GM12878 (cell line): ENCODE data around the gene COL25A1. TPM values are rescaled to one million over a fixed set of nuclear protein-coding genes. Genes with fewer than 3 reads are reported as not detected.

Source experiments
- ATAC-seq: fragments of 200-7000 bp; cut with Tn5 transposase; 3 replicates; pipeline ENCODE4 v1.9.1; 2020; ENCODE audit warnings: mild to moderate bottlenecking, moderate library complexity
- BruUV-seq: library from RNA; stranded (reverse); fragments of 400-500 nt; replicated peaks from 2 replicates; lab custom pipeline; 2021; lab: Mats Ljungman, UMichigan
- CTCF ChIA-PET: fragments of 300-600 bp; sonication (Branson Sonifier 250); formaldehyde crosslinking; extraction: SDS; loops from one replicate; lab custom pipeline; 2021; ENCODE audit warnings: inconsistent platforms; lab: Yijun Ruan, JAX
- POLR2A ChIA-PET: fragments of 350-600 bp; formaldehyde crosslinking; extraction: SDS; loops from one replicate; lab custom pipeline; 2021; ENCODE audit warnings: inconsistent platforms; lab: Charles Lee
- RAD21 ChIA-PET: fragments of 300-600 bp; sonication (Branson Sonifier 250); formaldehyde crosslinking; loops from one replicate; lab custom pipeline; 2023; ENCODE audit warnings: antibody characterized with exemption; ENCODE audit not compliant: unreplicated experiment; lab: Charles Lee
- SMC1A ChIA-PET: fragments of 300-600 bp; sonication (Branson Sonifier 250); formaldehyde crosslinking; loops from one replicate; lab custom pipeline; 2023; ENCODE audit not compliant: unreplicated experiment, uncharacterized antibody; lab: Charles Lee
- DNase-seq: peaks from one replicate; pipeline ENCODE4 v3.0.0-alpha.2; 2011; ENCODE audit warnings: low read depth, low spot score
- FAIRE-seq: peaks from 3 replicates; lab custom pipeline; 2011; peaks lifted over from hg19 to GRCh38; lab: Jason Lieb, UNC
- H2AFZ ChIP-seq: 2 replicates; pipeline ENCODE4 v1.6.0; 2011; ENCODE audit warnings: low read depth, low read length, control low read depth; ENCODE audit not compliant: control insufficient read depth
- H3K27ac ChIP-seq: 2 replicates; pipeline ENCODE4 v1.5.1; 2011; ENCODE audit warnings: control low read depth; ENCODE audit not compliant: control insufficient read depth, insufficient read depth
- H3K27me3 ChIP-seq, 2 experiments: replicated peaks in 1 of 2; 2 replicates each; pipeline versions ENCODE4 v1.6.0 to v1.6.1; 2011; ENCODE audit warnings: low read length in 1 of 2; ENCODE audit not compliant: control insufficient read depth in 2 of 2, insufficient read depth in 2 of 2
- H3K36me3 ChIP-seq, 2 experiments: 2 replicates each; pipeline ENCODE4 v1.5.1; 2011; ENCODE audit warnings: low read length in 1 of 2; ENCODE audit not compliant: control insufficient read depth in 2 of 2, insufficient read depth in 2 of 2
- H3K4me1 ChIP-seq: 2 replicates; pipeline ENCODE4 v1.6.1; 2011; ENCODE audit warnings: mild to moderate bottlenecking, low read length, moderate library complexity, mixed read lengths; ENCODE audit not compliant: control insufficient read depth, insufficient read depth
- H3K4me2 ChIP-seq: 2 replicates; pipeline ENCODE4 v1.6.0; 2011; ENCODE audit warnings: control low read depth; ENCODE audit not compliant: control insufficient read depth, insufficient read depth
- H3K4me3 ChIP-seq: fragments of 200-600 bp; sonication (generic); 2 replicates; pipeline ENCODE4 v1.5.1; 2016
- H3K79me2 ChIP-seq: 2 replicates; pipeline ENCODE4 v1.6.0; 2011; ENCODE audit warnings: low read length; ENCODE audit not compliant: control insufficient read depth, insufficient read depth
- H3K9ac ChIP-seq: 2 replicates; pipeline ENCODE4 v1.8.0; 2011; ENCODE audit warnings: low read length, control low read depth, mixed read lengths; ENCODE audit not compliant: control insufficient read depth, insufficient read depth
- H3K9me3 ChIP-seq: replicated peaks from 3 replicates; pipeline ENCODE4 v1.5.1; 2011; ENCODE audit warnings: mild to moderate bottlenecking, low read length; ENCODE audit not compliant: control insufficient read depth, insufficient read depth
- H4K20me1 ChIP-seq: 2 replicates; pipeline ENCODE4 v1.6.0; 2011; ENCODE audit not compliant: control insufficient read depth, insufficient read depth
- CUX1 ChIP-seq: IDR thresholded peaks from 2 replicates; pipeline ENCODE4 v1.6.1; 2012; ENCODE audit warnings: improper control_type of control experiment, low read depth, low read length; ENCODE audit not compliant: insufficient replicate concordance
- EGR1 ChIP-seq, 2 experiments: IDR thresholded peaks; 1 replicate in 1 of 2; 2 replicates in 1 of 2; pipeline ENCODE4 v1.6.1; 2011 to 2012; ENCODE audit warnings: low read depth in 2 of 2, low read length in 2 of 2, borderline replicate concordance in 1 of 2, mild to moderate bottlenecking in 1 of 2, moderate library complexity in 1 of 2
- ESRRA ChIP-seq: IDR thresholded peaks from 2 replicates; pipeline ENCODE4 v1.6.1; 2012; ENCODE audit warnings: mild to moderate bottlenecking, low read length, improper control_type of control experiment
- ETV6 ChIP-seq, 2 experiments: fragments of 450-650 bp in 1 of 2; IDR thresholded peaks in 1 of 2; conservative IDR thresholded peaks in 1 of 2; 2 replicates each; pipeline ENCODE4 v1.6.1; 2014; ENCODE audit warnings: antibody characterized with exemption in 1 of 2, borderline replicate concordance in 1 of 2, low read depth in 1 of 2, mild to moderate bottlenecking in 1 of 2, moderate library complexity in 1 of 2
- ZSCAN29 ChIP-seq: fragments of 450-650 bp; IDR thresholded peaks from 2 replicates; pipeline ENCODE4 v1.6.1; 2017; ENCODE audit warnings: mild to moderate bottlenecking, moderate library complexity
- WGBS: methylation state at CpG from one replicate; pipeline ENCODE4 v1.1.6; 2016; ENCODE audit warnings: low lambda C conversion rate; ENCODE audit not compliant: insufficient replicate concordance, insufficient coverage; ENCODE audit errors: missing lambda C conversion rate; 5-methylcytosine and 5-hydroxymethylcytosine counted together
- in situ Hi-C: fragments of 300-500 bp; cut with MboI; formaldehyde crosslinking; loops from 9 replicates; pipeline ENCODE4 v1.14.3; 2018; ENCODE audit warnings: mixed read lengths
- intact Hi-C: fragments of 100-400 bp; cut with micrococcal nuclease; formaldehyde crosslinking; loops from one replicate; pipeline ENCODE4 v1.14.2; 2022; ENCODE audit not compliant: unreplicated experiment
- polyA plus RNA-seq, 11 experiments: library from polyadenylated mRNA; depleted of rRNA in 4 of 11; unstranded in 6 of 11; stranded (reverse) in 5 of 11; fragments of >200 nt; fragmentation: Nextera tagmentation in 4 of 11; fragmentation: Illumina TruSeq in 1 of 11; extraction: Ambion mirVana in 4 of 11; extraction: Trizol in 1 of 11; gene quantifications; 1 replicate in 1 of 11; 2 replicates in 10 of 11; pipeline versions ENCODE4 v1.2.1 to v1.2.3, GENCODE V29; 2011 to 2016; ENCODE audit warnings: inconsistent platforms in 2 of 11, missing spikeins in 2 of 11, low read depth in 1 of 11
- total RNA-seq, 4 experiments: library from RNA; depleted of rRNA in 3 of 4; stranded (reverse); fragments of >200 nt in 3 of 4; fragmentation: Illumina TruSeq in 1 of 4; extraction: Trizol in 1 of 4; gene quantifications; 2 replicates each; pipeline versions ENCODE4 v1.2.1 to v1.2.3, GENCODE V29; 2013 to 2021

The COL25A1 gene
- total and polyA plus RNA-seq, 10 of the 15 experiments (the other 5 are each of a cell fraction or from before 2014, with no cell fraction given) = 0.01 to 0.26 (median 0.12) TPM; not detected in 6

DNA sequence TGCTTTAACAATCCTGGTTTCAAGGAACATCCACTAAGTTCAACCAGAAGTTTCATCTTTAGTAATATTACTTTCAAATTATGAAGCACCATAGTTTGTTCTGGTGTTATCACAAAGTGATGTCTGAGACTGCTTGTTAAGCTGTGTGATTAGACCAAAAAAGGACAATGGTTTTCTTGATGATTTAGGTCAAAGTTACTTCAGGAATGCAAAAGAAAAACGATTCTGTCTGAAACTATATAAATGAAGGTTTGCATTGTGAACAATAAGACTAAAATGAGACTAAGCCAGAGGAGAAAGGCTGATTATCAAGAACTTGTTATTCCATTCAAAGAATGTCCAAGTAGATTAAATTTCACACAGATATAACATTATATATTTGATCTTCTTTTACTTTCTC, 417.2 kb downstream of the COL25A1 start:
- ATAC-seq (no peak), FAIRE-seq (no peak), DNase-seq (no peak)
- ChIA-PET POLR2A (no interaction called here), CTCF (no interaction called here), RAD21 (no interaction called here), SMC1A (no interaction called here)
- H3K27ac ChIP-seq = no peak overlapping the region
- intact Hi-C loops = no loop called here
- no peak overlapping the region for H2AFZ ChIP-seq
- no peak overlapping the region for H3K4me2 ChIP-seq
- H4K20me1 ChIP-seq = no peaks in the 10 kb centered on the region
- TF ChIP-seq ETV6 (conservative IDR thresholded peaks at IDR 0.05 in 1 of 2, IDR thresholded peaks at IDR 0.05 in 1 of 2; ENCODE audit: borderline replicate concordance in 1 of 2, low read depth in 1 of 2) (no peak), CUX1 (no peak), ZSCAN29 (no peak), EGR1 (IDR thresholded peaks at IDR 0.05; ENCODE audit: borderline replicate concordance in 1 of 2, low read depth in 2 of 2, low read length in 2 of 2) (no peak), ESRRA (no peak)
- H3K4me1 ChIP-seq = no peaks in the 10 kb centered on the region
- WGBS = 0% methylated on average over 1 of the region's 1 CpG
- in situ Hi-C loops = no loop called here
- H3K4me3 ChIP-seq = no peak overlapping the region
- H3K36me3 ChIP-seq = no peaks in the 10 kb centered on the region
- BruUV-seq = no TSS peak
- 0 out of 4 replicates have a peak, but pooled peaks cover 0 to 2% of the 10 kb centered on the region in 2 experiments for H3K27me3 ChIP-seq
- no peaks in the 10 kb centered on the region for H3K79me2 ChIP-seq
- no peak overlapping the region for H3K9ac ChIP-seq
- H3K9me3 ChIP-seq = no peaks in the 10 kb centered on the region
